H9 (cell line): ENCODE results near the gene CRACR2B. TPM values are rescaled to one million over a fixed set of nuclear protein-coding genes. Genes with fewer than 3 reads are reported as not detected.

Experiments used
- DNase-seq: peaks from one replicate; pipeline ENCODE4 v3.0.0-alpha.2; 2017
- H2AFZ ChIP-seq: one replicate; pipeline ENCODE4 v1.6.1; 2013; ENCODE audit warnings: mild to moderate bottlenecking, low read length, control low read depth, moderate library complexity
- H2AK5ac ChIP-seq: 2 replicates; pipeline ENCODE4 v1.6.1; 2013; ENCODE audit warnings: low read length, control low read depth, mixed read lengths; ENCODE audit not compliant: insufficient read length
- H2BK120ac ChIP-seq: one replicate; pipeline ENCODE4 v1.6.1; 2013; ENCODE audit warnings: low read depth, mild to moderate bottlenecking, low read length, control low read depth, inconsistent platforms; ENCODE audit not compliant: poor library complexity, severe bottlenecking
- H2BK12ac ChIP-seq: 2 replicates; pipeline ENCODE4 v1.6.1; 2013; ENCODE audit warnings: low read length, control low read depth, mixed read lengths, low read depth; ENCODE audit not compliant: insufficient read length
- H2BK15ac ChIP-seq: 2 replicates; pipeline ENCODE4 v1.6.1; 2013; ENCODE audit warnings: low read depth, low read length, control low read depth
- H2BK20ac ChIP-seq: one replicate; pipeline ENCODE4 v1.6.1; 2013; ENCODE audit warnings: low read depth, mild to moderate bottlenecking, low read length, control low read depth, inconsistent platforms; ENCODE audit not compliant: poor library complexity, severe bottlenecking
- H2BK5ac ChIP-seq: 2 replicates; pipeline ENCODE4 v1.6.1; 2013; ENCODE audit warnings: low read length, control low read depth, mixed read lengths; ENCODE audit not compliant: insufficient read length
- H3K14ac ChIP-seq: 2 replicates; pipeline ENCODE4 v1.6.1; 2013; ENCODE audit warnings: low read length, control low read depth; ENCODE audit not compliant: insufficient read depth
- H3K18ac ChIP-seq: 2 replicates; pipeline ENCODE4 v1.6.1; 2013; ENCODE audit warnings: low read depth, mild to moderate bottlenecking, mixed read lengths, low read length, control low read depth; ENCODE audit not compliant: insufficient read length
- H3K23ac ChIP-seq: 2 replicates; pipeline ENCODE4 v1.6.1; 2013; ENCODE audit warnings: low read length, control low read depth, mixed read lengths, low read depth; ENCODE audit not compliant: insufficient read length
- H3K23me2 ChIP-seq: 2 replicates; pipeline ENCODE4 v1.6.1; 2013; ENCODE audit warnings: low read depth, mild to moderate bottlenecking, mixed read lengths, low read length, control low read depth; ENCODE audit not compliant: insufficient read length, poor library complexity, severe bottlenecking
- H3K27ac ChIP-seq: 2 replicates; pipeline ENCODE4 v1.5.1; 2013; ENCODE audit warnings: low read length, control low read depth, mixed read lengths, low read depth; ENCODE audit not compliant: insufficient read length
- H3K27me3 ChIP-seq: 2 replicates; pipeline ENCODE4 v1.6.1; 2013; ENCODE audit warnings: low read length, control low read depth, inconsistent platforms; ENCODE audit not compliant: insufficient read depth
- H3K4ac ChIP-seq: 2 replicates; pipeline ENCODE4 v1.6.1; 2013; ENCODE audit warnings: low read depth, mild to moderate bottlenecking, control low read depth, inconsistent platforms, low read length, moderate library complexity
- H3K4me1 ChIP-seq: 2 replicates; pipeline ENCODE4 v1.6.1; 2013; ENCODE audit warnings: low read length, control low read depth, inconsistent platforms; ENCODE audit not compliant: insufficient read depth
- H3K4me2 ChIP-seq: 2 replicates; pipeline ENCODE4 v1.6.1; 2013; ENCODE audit warnings: low read length, control low read depth, mixed read lengths; ENCODE audit not compliant: insufficient read length, insufficient read depth
- H3K56ac ChIP-seq: 2 replicates; pipeline ENCODE4 v1.6.1; 2013; ENCODE audit warnings: low read depth, mild to moderate bottlenecking, mixed read lengths, low read length, control low read depth; ENCODE audit not compliant: insufficient read length
- H3K79me1 ChIP-seq: 2 replicates; pipeline ENCODE4 v1.6.1; 2013; ENCODE audit warnings: low read depth, mild to moderate bottlenecking, moderate library complexity, low read length, control low read depth, inconsistent platforms; ENCODE audit not compliant: insufficient read depth, poor library complexity, severe bottlenecking
- H3K79me2 ChIP-seq: 2 replicates; pipeline ENCODE4 v1.6.1; 2013; ENCODE audit warnings: low read length, control low read depth, inconsistent platforms; ENCODE audit not compliant: insufficient read depth
- H3K9ac ChIP-seq: 2 replicates; pipeline ENCODE4 v1.6.1; 2013; ENCODE audit warnings: low read length, control low read depth, mixed read lengths; ENCODE audit not compliant: insufficient read length; ENCODE audit errors: extremely low read depth
- H3K9me3 ChIP-seq: one replicate; pipeline ENCODE4 v1.6.1; 2013; ENCODE audit warnings: low read depth, low read length, inconsistent platforms; ENCODE audit not compliant: control insufficient read depth
- H3T11ph ChIP-seq: one replicate; pipeline ENCODE4 v1.6.1; 2013; ENCODE audit warnings: mild to moderate bottlenecking, low read length, control low read depth, inconsistent platforms
- H4K20me1 ChIP-seq: one replicate; pipeline ENCODE4 v1.6.1; 2013; ENCODE audit not compliant: control insufficient read depth, insufficient read length, insufficient read depth
- H4K5ac ChIP-seq: 2 replicates; pipeline ENCODE4 v1.6.1; 2013; ENCODE audit warnings: low read depth, mild to moderate bottlenecking, mixed read lengths, low read length, control low read depth; ENCODE audit not compliant: insufficient read length
- H4K8ac ChIP-seq: replicated peaks from 2 replicates; pipeline ENCODE4 v1.6.1; 2013; ENCODE audit warnings: low read length, control low read depth, mixed read lengths, low read depth; ENCODE audit not compliant: insufficient read length
- H4K91ac ChIP-seq: 2 replicates; pipeline ENCODE4 v1.6.1; 2013; ENCODE audit warnings: low read depth, mild to moderate bottlenecking, moderate library complexity, mixed read lengths, low read length, control low read depth; ENCODE audit not compliant: insufficient read length
- H3K27ac Mint-ChIP-seq, 3 experiments: 2 replicates in 2 of 3; 3 replicates in 1 of 3; pipeline ENCODE4 v1.8.0; 2020 to 2021; ENCODE audit warnings: mixed read lengths in 3 of 3, mild to moderate bottlenecking in 1 of 3, moderate library complexity in 1 of 3
- H3K27me3 Mint-ChIP-seq: 2 replicates; pipeline ENCODE4 v1.8.0; 2021; ENCODE audit warnings: low read depth, mild to moderate bottlenecking, moderate library complexity, mixed read lengths
- H3K36me3 Mint-ChIP-seq, 3 experiments: 2 replicates in 2 of 3; 3 replicates in 1 of 3; pipeline ENCODE4 v1.8.0; 2020 to 2021; ENCODE audit warnings: low read depth in 3 of 3, mixed read lengths in 3 of 3; ENCODE audit not compliant: insufficient read depth in 1 of 3
- H3K4me1 Mint-ChIP-seq, 2 experiments: 2 replicates each; pipeline ENCODE4 v1.8.0; 2020; ENCODE audit warnings: mixed read lengths in 2 of 2
- H3K4me3 Mint-ChIP-seq, 2 experiments: 2 replicates in 1 of 2; 3 replicates in 1 of 2; pipeline ENCODE4 v1.8.0; 2020 to 2021; ENCODE audit warnings: mild to moderate bottlenecking in 2 of 2, mixed read lengths in 2 of 2, moderate library complexity in 1 of 2
- H3K9me3 Mint-ChIP-seq, 2 experiments: 2 replicates in 1 of 2; 3 replicates in 1 of 2; pipeline ENCODE4 v1.8.0; 2020; ENCODE audit warnings: mild to moderate bottlenecking in 2 of 2, mixed read lengths in 2 of 2, moderate library complexity in 1 of 2
- WGBS: extraction: QIAGEN DNeasy Blood & Tissue Kit; methylation state at CpG from one replicate; pipeline ENCODE4 v1.1.7; 2013; ENCODE audit warnings: missing lambda C conversion rate, low lambda C conversion rate, mixed read lengths; ENCODE audit not compliant: insufficient read length; ENCODE audit errors: extremely low coverage; 5-methylcytosine and 5-hydroxymethylcytosine counted together
- total RNA-seq: library from RNA; stranded (reverse); gene quantifications from 2 replicates; pipeline ENCODE4 v1.2.1, GENCODE V29; 2021
- TF ChIP-seq, protein P1 (sequence below): fragments of 200-600 bp; sonication (generic); conservative IDR thresholded peaks from 3 replicates; pipeline ENCODE4 v1.8.0; 2021; ENCODE audit warnings: antibody characterized with exemption, mild to moderate bottlenecking

The CRACR2B gene
- total RNA-seq, 1 experiment from 2014 or later: 29.0 TPM

DNA sequence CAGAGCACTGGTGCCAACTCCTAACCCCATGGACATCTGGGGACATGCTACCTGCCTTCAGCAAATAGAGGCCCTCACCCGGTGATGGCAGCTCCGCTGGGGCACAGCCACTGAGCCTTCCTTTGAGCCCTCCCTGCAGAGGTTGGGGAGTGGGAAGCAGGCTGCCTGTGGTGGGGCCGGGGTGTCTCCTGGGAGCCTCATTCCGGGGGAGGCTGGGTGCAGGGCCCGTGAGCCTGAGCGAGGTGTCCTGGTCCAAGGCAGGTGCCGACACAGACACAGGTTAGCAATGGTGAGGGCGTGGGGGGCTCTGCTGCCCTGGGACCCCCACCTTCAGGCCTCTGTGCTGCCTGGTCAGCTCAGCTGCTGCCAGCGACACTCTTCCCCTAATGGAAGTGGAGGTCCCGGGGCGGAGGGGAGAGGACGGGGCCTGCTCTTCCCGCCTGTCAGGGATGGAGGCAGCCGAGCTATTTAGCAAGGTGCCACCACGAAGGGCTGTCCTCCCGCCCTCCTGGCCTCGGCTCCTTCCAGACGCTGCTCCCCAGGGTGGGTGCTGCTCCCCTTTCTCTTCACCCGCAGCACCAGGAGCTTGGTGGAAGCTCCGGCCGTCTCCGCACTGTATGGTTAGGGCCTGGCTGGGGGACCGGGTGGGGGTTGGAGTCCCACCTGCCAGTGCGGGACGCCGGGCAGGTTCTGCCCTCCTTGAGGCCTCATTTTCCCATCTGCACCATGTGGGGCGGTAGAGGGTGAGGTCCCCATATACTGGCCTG, 26.1 kb downstream of the CRACR2B start:
- no peaks in the 10 kb centered on the region for H3K79me1 ChIP-seq
- no peak overlapping the region for H2BK20ac ChIP-seq
- H3K27ac Mint-ChIP-seq: no peak overlapping the region
- no peak overlapping the region for H4K8ac ChIP-seq
- H3K4me1 ChIP-seq: no peaks in the 10 kb centered on the region
- no peak overlapping the region for H3K14ac ChIP-seq
- H2AK5ac ChIP-seq: no peak overlapping the region
- H3K4me3 Mint-ChIP-seq: no peak overlapping the region
- H3K4me2 ChIP-seq: no peak overlapping the region
- DNase-seq: no peak
- peaks cover 12% of the 10 kb centered on the region for H3K23me2 ChIP-seq
- peaks cover 8 to 48% of the 10 kb centered on the region in 2 experiments for H3K4me1 Mint-ChIP-seq
- no peaks in the 10 kb centered on the region for H3K9me3 Mint-ChIP-seq
- H3T11ph ChIP-seq: no peak overlapping the region
- H2BK120ac ChIP-seq: no peak overlapping the region
- H3K27ac ChIP-seq: no peak overlapping the region
- no peak overlapping the region for H3K23ac ChIP-seq
- peaks cover 0 to 6% (median 0%) of the 10 kb centered on the region in 3 experiments; a peak in 3 of 7 replicates for H3K36me3 Mint-ChIP-seq
- H4K20me1 ChIP-seq: no peaks in the 10 kb centered on the region
- H3K27me3 ChIP-seq: no peaks in the 10 kb centered on the region
- H2BK12ac ChIP-seq: no peak overlapping the region
- H3K56ac ChIP-seq: no peak overlapping the region
- no peak overlapping the region for H3K9ac ChIP-seq
- no peaks in the 10 kb centered on the region for H3K9me3 ChIP-seq
- H3K27me3 Mint-ChIP-seq: peaks cover 7% of the 10 kb centered on the region
- H3K18ac ChIP-seq: no peak overlapping the region
- no peak overlapping the region for H2BK15ac ChIP-seq
- no peak overlapping the region for H2BK5ac ChIP-seq
- TF ChIP-seq, protein P1, sequence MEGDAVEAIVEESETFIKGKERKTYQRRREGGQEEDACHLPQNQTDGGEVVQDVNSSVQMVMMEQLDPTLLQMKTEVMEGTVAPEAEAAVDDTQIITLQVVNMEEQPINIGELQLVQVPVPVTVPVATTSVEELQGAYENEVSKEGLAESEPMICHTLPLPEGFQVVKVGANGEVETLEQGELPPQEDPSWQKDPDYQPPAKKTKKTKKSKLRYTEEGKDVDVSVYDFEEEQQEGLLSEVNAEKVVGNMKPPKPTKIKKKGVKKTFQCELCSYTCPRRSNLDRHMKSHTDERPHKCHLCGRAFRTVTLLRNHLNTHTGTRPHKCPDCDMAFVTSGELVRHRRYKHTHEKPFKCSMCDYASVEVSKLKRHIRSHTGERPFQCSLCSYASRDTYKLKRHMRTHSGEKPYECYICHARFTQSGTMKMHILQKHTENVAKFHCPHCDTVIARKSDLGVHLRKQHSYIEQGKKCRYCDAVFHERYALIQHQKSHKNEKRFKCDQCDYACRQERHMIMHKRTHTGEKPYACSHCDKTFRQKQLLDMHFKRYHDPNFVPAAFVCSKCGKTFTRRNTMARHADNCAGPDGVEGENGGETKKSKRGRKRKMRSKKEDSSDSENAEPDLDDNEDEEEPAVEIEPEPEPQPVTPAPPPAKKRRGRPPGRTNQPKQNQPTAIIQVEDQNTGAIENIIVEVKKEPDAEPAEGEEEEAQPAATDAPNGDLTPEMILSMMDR: no peak
- no peak overlapping the region for H2AFZ ChIP-seq
- H3K79me2 ChIP-seq: no peaks in the 10 kb centered on the region
- WGBS: no CpG with 5 or more reads among the region's 27 CpGs
- H4K5ac ChIP-seq: no peak overlapping the region
- no peak overlapping the region for H3K4ac ChIP-seq
- no peak overlapping the region for H4K91ac ChIP-seq
